Stimulated activated naive CD4-positive, alpha-beta T cell (primary cell): ENCODE results near the gene ZNF488.

ENCODE experiments used
- DNase-seq, 6 experiments: peaks; one replicate each; lab custom pipeline; 2025; lab: John Stamatoyannopoulos, UW

ZNF488 gene

GRCh38 chr10:47381427-47382379 lies 2.4 kb downstream of the ZNF488 start:
- no peak for DNase-seq

- no peak for DNase-seq
Observed at GRCh38 chr10:47381103-47381395, 3.0 kb downstream of the ZNF488 start.

GRCh38 chr10:47380341-47381102 lies 3.6 kb downstream of the ZNF488 start:
- no peak for DNase-seq

GRCh38 chr10:47379901-47380300 lies 4.2 kb downstream of the ZNF488 start:
- DNase-seq: no peak

- no peak for DNase-seq
Observed at GRCh38 chr10:47379445-47379785, 4.7 kb downstream of the ZNF488 start.

GRCh38 chr10:47378606-47379444 lies 5.3 kb downstream of the ZNF488 start:
- no peak for DNase-seq

GRCh38 chr10:47378183-47378510 lies 5.9 kb downstream of the ZNF488 start:
- no peak for DNase-seq

- no peak for DNase-seq
Observed at GRCh38 chr10:47376522-47377220, 7.4 kb downstream of the ZNF488 start.

GRCh38 chr10:47374611-47375536 lies 9.2 kb downstream of the ZNF488 start:
- DNase-seq: no peak

GRCh38 chr10:47372726-47373125 lies 11.4 kb downstream of the ZNF488 start:
- DNase-seq: no peak

- no peak for DNase-seq
Observed at GRCh38 chr10:47371629-47372485, 12.2 kb downstream of the ZNF488 start.

GRCh38 chr10:47370878-47371277 lies 13.2 kb downstream of the ZNF488 start:
- no peak for DNase-seq

- no peak for DNase-seq
Observed at GRCh38 chr10:47370015-47370767, 13.9 kb downstream of the ZNF488 start.

GRCh38 chr10:47369251-47369894 lies 14.7 kb downstream of the ZNF488 start:
- no peak for DNase-seq

- DNase-seq: no peak
Observed at GRCh38 chr10:47368431-47369180, 15.5 kb downstream of the ZNF488 start.

- no peak for DNase-seq
Observed at GRCh38 chr10:47367646-47368045, 16.4 kb downstream of the ZNF488 start.

GRCh38 chr10:47366731-47367460 lies 17.2 kb downstream of the ZNF488 start:
- DNase-seq: no peak
